Common myeloid progenitor, CD34-positive (primary cell): ENCODE results near the gene FBXL16.

Experiments used
- CTCF ChIA-PET: fragments of 350-600 bp; sonication (Branson Sonifier 250); formaldehyde crosslinking; loops from one replicate; lab custom pipeline; 2021; ENCODE audit warnings: antibody characterized with exemption; lab: Charles Lee
- POLR2A ChIA-PET: fragments of 350-600 bp; sonication (Branson Sonifier 250); formaldehyde crosslinking; loops from one replicate; lab custom pipeline; 2021; ENCODE audit warnings: antibody characterized with exemption; lab: Charles Lee
- DNase-seq, 3 donors: peaks; one replicate each; pipeline versions ENCODE4 v3.0.0 to v3.0.0-alpha.2; 2013
- H3K27ac ChIP-seq, 2 experiments: 1 replicate in 1 of 2; 2 replicates in 1 of 2; pipeline ENCODE4 v1.7.0; 2013; ENCODE audit warnings: inconsistent platforms in 2 of 2, low read length in 2 of 2, mild to moderate bottlenecking in 2 of 2, low read depth in 1 of 2, moderate library complexity in 1 of 2; ENCODE audit not compliant: severe bottlenecking in 2 of 2, insufficient read depth in 1 of 2, poor library complexity in 1 of 2
- H3K27me3 ChIP-seq, 5 experiments: replicated peaks in 2 of 5; 1 replicate in 3 of 5; 2 replicates in 2 of 5; pipeline versions ENCODE4 v1.6.1 to v1.7.0; 2013; ENCODE audit warnings: low read length in 4 of 5, mild to moderate bottlenecking in 2 of 5, moderate library complexity in 2 of 5, inconsistent platforms in 1 of 5; ENCODE audit not compliant: insufficient read depth in 5 of 5, control insufficient read depth in 4 of 5
- H3K36me3 ChIP-seq, 4 experiments: 1 replicate in 2 of 4; 2 replicates in 2 of 4; pipeline versions ENCODE4 v1.6.1 to v1.7.0; 2013; ENCODE audit warnings: low read length in 3 of 4, control low read depth in 1 of 4, mild to moderate bottlenecking in 1 of 4; ENCODE audit not compliant: control insufficient read depth in 4 of 4, insufficient read depth in 4 of 4
- H3K4me1 ChIP-seq, 4 experiments: 1 replicate in 3 of 4; 2 replicates in 1 of 4; pipeline versions ENCODE4 v1.6.1 to v1.7.1; 2013; ENCODE audit warnings: low read length in 3 of 4, mild to moderate bottlenecking in 3 of 4, control low read depth in 1 of 4, inconsistent platforms in 1 of 4, moderate library complexity in 1 of 4; ENCODE audit not compliant: control insufficient read depth in 4 of 4, insufficient read depth in 4 of 4; ENCODE audit errors: control extremely low read depth in 1 of 4
- H3K4me3 ChIP-seq, 7 experiments: 1 replicate in 4 of 7; 2 replicates in 3 of 7; pipeline versions ENCODE4 v1.5.1 to v1.7.0; 2013; ENCODE audit warnings: mild to moderate bottlenecking in 7 of 7, low read length in 6 of 7, moderate library complexity in 6 of 7, inconsistent platforms in 2 of 7, low read depth in 2 of 7, control low read depth in 1 of 7; ENCODE audit not compliant: insufficient read depth in 4 of 7, control insufficient read depth in 1 of 7; ENCODE audit errors: extremely low read depth in 1 of 7
- H3K9me3 ChIP-seq, 5 experiments: 1 replicate in 4 of 5; 2 replicates in 1 of 5; pipeline versions ENCODE4 v1.6.1 to v1.7.1; 2013; ENCODE audit warnings: low read length in 4 of 5, mild to moderate bottlenecking in 2 of 5, inconsistent platforms in 1 of 5, low read depth in 1 of 5, moderate library complexity in 1 of 5; ENCODE audit not compliant: control insufficient read depth in 4 of 5, insufficient read depth in 2 of 5; ENCODE audit errors: control extremely low read depth in 1 of 5
- WGBS: methylation state at CpG from one replicate; pipeline ENCODE4 v1.1.5; 2013; ENCODE audit not compliant: insufficient coverage; 5-methylcytosine and 5-hydroxymethylcytosine counted together

The FBXL16 gene

DNA sequence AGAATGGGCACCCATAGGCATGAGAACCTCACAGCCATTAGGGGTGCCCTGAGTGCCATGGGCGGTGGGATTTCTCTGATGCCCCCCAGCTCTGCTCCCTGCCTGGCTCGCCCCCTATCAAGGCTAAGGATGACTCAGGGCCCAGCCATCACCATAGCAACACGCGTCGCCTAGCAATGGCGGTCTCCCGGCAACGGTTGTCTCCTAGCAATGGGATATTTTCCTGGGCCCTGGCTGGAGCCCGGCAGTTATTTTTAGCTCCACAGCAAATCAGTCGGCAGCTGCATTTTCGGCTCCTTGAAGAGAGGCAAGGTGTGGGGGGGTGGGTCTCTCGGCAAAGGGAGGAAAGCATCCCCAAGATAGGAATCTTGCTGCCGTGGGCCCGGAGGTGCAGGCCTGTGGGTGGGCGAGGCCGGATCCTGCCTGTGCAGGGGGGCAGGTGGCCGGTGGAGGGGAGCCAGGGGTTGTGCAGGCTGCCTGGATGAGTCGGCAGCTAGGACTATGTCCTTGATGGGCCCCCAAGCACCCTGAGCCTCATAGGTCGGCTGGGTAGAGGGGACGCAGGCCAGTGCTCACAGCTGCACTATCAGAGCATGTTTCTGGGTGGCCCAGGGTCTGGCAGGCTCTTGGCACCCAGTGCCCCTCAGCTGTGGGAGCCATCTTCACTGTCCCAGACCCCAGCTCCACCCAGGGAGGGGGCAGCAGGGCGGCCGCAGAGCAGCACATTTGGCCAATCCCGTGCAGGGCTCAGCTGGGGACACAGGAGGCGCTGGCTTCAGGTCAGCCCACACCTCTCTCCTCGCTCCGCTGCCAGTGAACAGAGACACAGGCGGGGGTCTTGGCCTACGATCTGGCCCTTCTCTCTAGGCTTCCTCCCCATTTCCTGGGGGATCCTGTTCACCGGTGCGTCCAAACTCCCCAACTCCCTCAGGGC is 4.2 kb upstream of the FBXL16 start:
- peaks cover 0 to 77% (median 16%) of the 10 kb centered on the region in 5 experiments for H3K27me3 ChIP-seq
- POLR2A ChIA-PET, result no interaction called here
- CTCF ChIA-PET, result interaction anchor here (1.0 to 5.6 kb wide), 8 partner anchors 11 to 77 kb away, joined by 3 to 104 read pairs (median 6); partner anchors contain the start of genes ANTKMT, CHTF18, RPUSD1 and WDR24
- peaks cover 0 to 18% (median 9%) of the 10 kb centered on the region in 4 experiments for H3K4me1 ChIP-seq
- WGBS, result 36% methylated on average over 29 of the region's 30 CpGs
- no peaks in the 10 kb centered on the region for H3K36me3 ChIP-seq
- no peak overlapping the region for H3K27ac ChIP-seq
- no peaks in the 10 kb centered on the region for H3K9me3 ChIP-seq
- no peak overlapping the region for H3K4me3 ChIP-seq
- peak in 2 of 3 donors; percentile 70 to 72 for DNase-seq

DNA sequence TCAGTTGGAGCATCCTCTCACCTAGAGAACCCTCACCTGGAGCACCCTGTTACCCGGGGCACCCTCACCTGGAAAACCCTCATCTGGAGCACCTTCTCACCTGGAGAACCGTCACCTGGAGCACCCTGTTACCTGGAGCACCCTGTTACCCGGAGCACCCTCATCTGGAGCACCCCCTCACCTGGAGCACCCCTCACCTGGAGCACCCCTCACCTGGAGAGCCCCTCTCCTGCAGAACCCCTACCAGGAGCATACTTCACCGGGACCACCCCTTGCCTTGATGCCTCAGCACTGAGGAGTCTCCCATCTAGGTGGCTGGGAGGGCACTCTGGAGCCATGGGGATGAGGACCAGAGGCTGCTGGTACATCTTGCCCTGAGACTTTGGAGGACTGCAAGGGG is 3.4 kb upstream of the FBXL16 start:
- DNase-seq, result no peak
- Histone ChIP-seq H3K36me3 (no peaks in the 10 kb centered on the region), H3K4me1 (peaks cover 0 to 10% (median 3%) of the 10 kb centered on the region in 4 experiments), H3K4me3 (no peak overlapping the region), H3K9me3 (no peaks in the 10 kb centered on the region), H3K27ac (no peak overlapping the region), H3K27me3 (peaks cover 0 to 80% (median 23%) of the 10 kb centered on the region in 5 experiments)
- ChIA-PET CTCF (interaction anchor here (2.0 to 5.6 kb wide), 3 partner anchors 34 to 93 kb away, joined by 5 to 104 read pairs (median 13); partner anchors contain the start of genes CHTF18 and RPUSD1), POLR2A (no interaction called here)
- WGBS, result 80% methylated on average over 2 of the region's 4 CpGs

DNA sequence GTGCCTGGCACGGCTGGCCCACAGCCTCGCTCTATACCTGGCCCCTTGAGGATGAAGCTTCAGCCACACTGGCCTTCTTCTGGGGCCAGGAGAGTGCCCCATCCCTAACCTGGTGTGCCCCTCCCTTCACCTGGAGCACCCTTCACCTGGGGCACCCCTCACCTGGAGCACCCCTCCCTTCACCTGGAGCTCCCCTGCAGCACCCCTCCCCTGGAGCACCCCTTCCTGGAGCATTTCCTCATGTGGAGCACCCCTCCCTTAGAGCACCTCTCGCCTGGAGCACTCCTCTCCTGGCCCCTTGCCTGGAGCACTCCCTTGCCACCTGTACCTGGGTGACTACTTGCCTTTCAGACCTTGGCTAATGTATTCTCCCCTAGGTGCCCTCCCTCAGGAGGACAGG is 2.4 kb upstream of the FBXL16 start:
- Histone ChIP-seq H3K27ac (no peak overlapping the region), H3K4me1 (peaks cover 0 to 9% (median 3%) of the 10 kb centered on the region in 4 experiments), H3K4me3 (no peak overlapping the region), H3K9me3 (no peaks in the 10 kb centered on the region), H3K27me3 (peaks cover 0 to 84% (median 24%) of the 10 kb centered on the region in 5 experiments), H3K36me3 (no peaks in the 10 kb centered on the region)
- POLR2A ChIA-PET, result no interaction called here
- CTCF ChIA-PET, result interaction anchor here (0.9 to 2.0 kb wide), 3 partner anchors 12 to 94 kb away, joined by 3 to 7 read pairs (median 5); no protein-coding TSS in a partner anchor
- 78% methylated on average over 3 of the region's 3 CpGs for WGBS
- DNase-seq, result no peak

DNA sequence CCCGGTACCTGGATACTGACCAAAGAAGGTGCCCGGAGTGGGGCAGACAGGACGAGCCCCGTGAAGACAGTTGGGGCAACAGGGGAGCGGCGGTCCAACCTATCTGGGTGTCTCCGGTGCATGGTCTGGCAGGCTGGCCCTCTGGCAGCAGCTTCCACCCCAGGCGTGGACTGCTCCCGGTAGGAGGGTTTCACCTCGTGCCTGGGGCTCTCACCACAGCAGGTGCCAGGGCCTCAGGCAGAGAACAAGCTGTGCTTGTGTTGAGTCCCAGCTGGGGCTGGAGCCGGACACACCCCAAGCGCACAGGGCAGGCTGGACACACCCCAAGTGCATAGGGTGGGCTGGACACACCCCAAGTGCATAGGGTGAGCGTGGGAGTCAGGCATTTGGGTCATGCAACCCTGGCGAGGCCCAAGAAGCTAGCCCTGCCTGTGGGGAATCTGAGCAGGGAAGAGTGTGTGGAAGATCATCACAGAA is 1.5 kb upstream of the FBXL16 start:
- ChIA-PET CTCF (interaction anchor here (0.6 to 2.0 kb wide), 5 partner anchors 11 to 95 kb away, joined by 3 to 7 read pairs (median 4); no protein-coding TSS in a partner anchor), POLR2A (interaction anchor here (0.6 kb wide), 1 partner anchor 68 kb away, joined by 3 read pairs; no protein-coding TSS in a partner anchor)
- no peak overlapping the region for H3K27ac ChIP-seq
- H3K27me3 ChIP-seq, result peaks cover 0 to 88% (median 31%) of the 10 kb centered on the region in 5 experiments
- DNase-seq, result no peak
- no peaks in the 10 kb centered on the region for H3K36me3 ChIP-seq
- H3K4me3 ChIP-seq, result no peak overlapping the region
- WGBS, result 81% methylated on average over 3 of the region's 14 CpGs
- peaks cover 0 to 9% (median 3%) of the 10 kb centered on the region in 4 experiments for H3K4me1 ChIP-seq
- H3K9me3 ChIP-seq, result no peaks in the 10 kb centered on the region

DNA sequence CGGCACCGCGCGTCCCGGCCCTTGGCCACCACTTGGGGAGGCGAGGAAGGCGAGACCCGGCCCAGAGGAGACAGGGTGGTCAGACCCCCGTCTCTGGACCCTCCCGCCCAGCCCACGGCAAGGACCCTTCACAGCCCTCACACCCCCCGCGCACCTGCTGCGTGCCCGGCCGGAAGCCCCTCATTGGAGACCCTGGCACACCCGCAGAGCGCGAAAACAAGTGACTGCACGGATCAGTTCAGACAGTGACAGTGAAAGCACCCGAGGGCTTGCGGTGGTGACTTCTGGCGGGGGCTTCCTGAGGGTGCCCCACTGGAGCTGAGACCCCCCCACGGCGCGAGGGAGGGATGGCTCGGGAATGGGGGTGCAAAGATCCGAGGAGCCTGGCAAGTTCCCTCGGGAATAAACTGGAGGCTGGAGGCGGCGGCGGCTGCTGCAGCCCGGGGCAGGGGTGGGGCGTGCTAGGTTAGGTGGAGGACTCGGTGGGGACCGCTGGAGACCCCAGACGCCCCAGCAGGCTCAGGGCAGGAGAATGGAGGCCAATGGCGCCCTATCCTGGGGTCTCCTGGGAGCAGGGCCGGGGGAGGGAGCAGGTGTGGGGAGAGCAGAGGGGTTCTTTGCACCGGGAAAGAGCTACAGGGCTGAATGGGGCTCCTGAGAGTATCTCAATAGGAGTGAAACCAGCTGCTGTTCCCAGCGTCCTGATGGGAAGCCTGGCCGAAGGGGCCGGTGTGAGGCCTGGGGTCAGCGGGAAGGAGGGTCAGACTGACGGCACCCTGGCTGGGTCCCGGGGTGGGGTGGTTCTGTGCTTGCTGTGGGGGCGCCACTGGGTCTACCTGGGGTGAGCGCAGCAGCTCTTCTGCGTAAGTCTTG is 824 bp upstream of the FBXL16 start:
- Histone ChIP-seq H3K27me3 (peaks cover 0 to 95% (median 30%) of the 10 kb centered on the region in 5 experiments), H3K27ac (no peak overlapping the region), H3K9me3 (no peaks in the 10 kb centered on the region), H3K36me3 (no peaks in the 10 kb centered on the region), H3K4me3 (no peak overlapping the region), H3K4me1 (peaks cover 0 to 9% (median 3%) of the 10 kb centered on the region in 4 experiments)
- 2% methylated on average over 36 of the region's 49 CpGs for WGBS
- DNase-seq, result no peak
- POLR2A ChIA-PET, result interaction anchor here (0.6 kb wide), 1 partner anchor 69 kb away, joined by 3 read pairs; no protein-coding TSS in a partner anchor
- CTCF ChIA-PET, result interaction anchor here (1.3 to 2.6 kb wide), 3 partner anchors 10 to 14 kb away, joined by 4 to 7 read pairs (median 6); no protein-coding TSS in a partner anchor

DNA sequence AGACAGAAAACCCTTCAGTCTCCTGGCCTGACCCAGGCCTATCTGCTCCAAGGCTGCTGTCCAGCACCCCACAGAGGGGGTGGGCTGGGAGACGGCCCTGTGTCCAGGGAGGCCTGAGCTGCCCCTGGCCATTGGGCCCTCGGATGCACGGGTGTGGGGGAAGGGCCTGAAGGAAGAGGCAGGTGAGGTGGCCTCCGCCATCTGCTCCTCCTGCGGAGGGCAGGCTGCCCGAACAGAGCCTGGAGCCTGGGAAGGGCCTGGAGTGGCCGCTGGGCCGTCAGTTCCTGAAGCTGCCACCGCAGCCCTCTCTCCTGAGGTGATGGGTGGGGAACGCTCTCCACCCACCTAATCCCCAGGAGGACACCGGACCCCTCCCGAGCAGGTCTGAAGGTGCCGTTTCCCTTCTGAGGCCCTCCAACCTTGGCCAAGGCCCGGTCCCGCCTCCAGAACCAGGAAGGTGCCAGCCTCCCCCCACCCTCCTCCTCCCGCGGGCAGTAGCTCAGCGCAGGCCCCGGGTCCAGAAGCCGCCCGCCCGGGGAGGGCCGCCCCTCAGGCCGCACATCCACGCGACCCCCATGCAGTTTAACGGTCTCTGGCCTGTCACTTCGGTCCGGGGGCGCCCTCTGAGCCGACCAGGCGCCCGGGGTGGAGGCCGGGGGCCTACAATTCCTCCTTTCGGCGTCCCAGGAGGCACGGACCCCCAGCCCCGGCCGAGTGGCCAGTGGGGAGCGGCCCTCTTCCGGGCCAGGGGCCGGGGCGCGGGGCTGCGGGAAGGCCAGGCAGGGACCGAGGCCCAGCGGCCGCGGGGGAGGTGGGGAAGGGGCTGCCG is 835 bp downstream of the FBXL16 start:
- CTCF ChIA-PET, result interaction anchor here (0.6 to 2.6 kb wide), 2 partner anchors 10 to 1217 kb away, joined by 3 to 6 read pairs; no protein-coding TSS in a partner anchor
- POLR2A ChIA-PET, result no interaction called here
- DNase-seq, result no peak
- Histone ChIP-seq H3K4me3 (no peak overlapping the region), H3K9me3 (no peaks in the 10 kb centered on the region), H3K27ac (no peak overlapping the region), H3K27me3 (peaks cover 0 to 97% (median 31%) of the 10 kb centered on the region in 5 experiments), H3K4me1 (peaks cover 0 to 9% (median 3%) of the 10 kb centered on the region in 4 experiments), H3K36me3 (no peaks in the 10 kb centered on the region)
- 13% methylated on average over 29 of the region's 50 CpGs for WGBS
